Activated CD8-positive, alpha-beta memory T cell treated with anti-CD3 and anti-CD28 coated beads, Interleukin-2, amount 50 U/mL, for 24 hours (primary cell): ENCODE data around the gene RASAL2.
"Not testable (repeated sequence)": the region's sequence is repeated elsewhere in the genome, so short reads cannot be mapped to it uniquely, and the experiment has no call there.

Experiments
- DNase-seq: peaks from one replicate; pipeline ENCODE4 v3.0.0-alpha.2; 2020; ENCODE audit errors: extremely low read depth

Gene RASAL2

DNA sequence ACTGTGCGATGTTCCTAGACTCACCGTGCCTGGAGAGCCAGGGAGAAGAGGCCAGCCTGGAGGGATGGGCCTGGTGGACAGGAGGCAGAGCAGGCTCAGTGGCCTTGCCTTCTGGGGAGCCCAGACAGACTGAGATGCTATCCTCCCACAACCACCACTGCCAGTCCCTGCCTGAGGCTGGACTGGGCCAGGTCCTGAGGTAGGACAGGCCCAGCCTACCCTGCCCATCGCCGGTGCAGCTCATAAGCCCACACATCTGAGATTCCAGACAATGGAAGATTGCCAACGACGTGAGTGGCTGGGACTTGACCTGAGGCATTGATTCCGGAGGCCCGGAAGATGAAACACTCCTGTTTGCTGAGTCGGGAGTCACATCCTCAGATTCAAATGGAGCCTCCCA lies 397.1 kb downstream of the RASAL2 start:
- DNase-seq: no peak

DNA sequence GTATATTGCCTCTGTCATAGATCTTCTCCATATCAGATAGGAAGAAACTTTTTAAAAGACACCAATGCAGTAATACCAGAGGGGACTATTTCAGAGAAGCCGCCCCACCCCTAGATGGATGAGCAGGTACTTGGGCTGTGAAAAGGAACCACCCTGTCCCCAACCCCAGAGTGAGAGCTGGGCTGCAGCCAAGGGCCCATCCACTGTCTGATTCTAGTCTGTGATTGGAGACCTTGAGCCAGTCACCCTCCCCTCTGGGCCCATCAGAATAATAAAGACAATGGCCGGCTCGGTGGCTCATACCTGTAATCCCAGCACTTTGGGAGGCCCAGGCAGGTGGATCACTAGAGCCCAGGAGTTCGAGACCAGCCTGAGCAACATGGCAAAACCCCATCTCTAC lies 397.8 kb downstream of the RASAL2 start:
- DNase-seq: no peak

DNA sequence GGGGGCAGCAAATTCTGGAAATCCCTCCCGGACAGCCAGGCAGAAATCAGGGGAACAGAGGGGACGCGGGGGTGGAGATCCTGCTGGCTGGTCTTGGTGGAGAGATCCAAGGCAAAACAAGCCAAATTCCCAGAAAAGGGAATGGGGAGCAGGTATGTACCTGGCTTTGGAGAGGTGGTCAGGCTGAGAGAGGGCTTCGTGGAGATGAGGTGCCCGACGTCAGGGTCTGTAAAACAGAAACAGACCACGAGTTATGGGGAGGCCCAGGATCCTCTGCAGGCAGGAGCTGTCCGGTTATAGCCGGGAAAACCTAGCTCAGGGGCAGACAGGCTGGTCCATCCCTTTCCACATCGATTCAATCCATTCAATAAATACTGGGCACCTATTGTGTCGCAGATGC lies 398.4 kb downstream of the RASAL2 start:
- no peak for DNase-seq

DNA sequence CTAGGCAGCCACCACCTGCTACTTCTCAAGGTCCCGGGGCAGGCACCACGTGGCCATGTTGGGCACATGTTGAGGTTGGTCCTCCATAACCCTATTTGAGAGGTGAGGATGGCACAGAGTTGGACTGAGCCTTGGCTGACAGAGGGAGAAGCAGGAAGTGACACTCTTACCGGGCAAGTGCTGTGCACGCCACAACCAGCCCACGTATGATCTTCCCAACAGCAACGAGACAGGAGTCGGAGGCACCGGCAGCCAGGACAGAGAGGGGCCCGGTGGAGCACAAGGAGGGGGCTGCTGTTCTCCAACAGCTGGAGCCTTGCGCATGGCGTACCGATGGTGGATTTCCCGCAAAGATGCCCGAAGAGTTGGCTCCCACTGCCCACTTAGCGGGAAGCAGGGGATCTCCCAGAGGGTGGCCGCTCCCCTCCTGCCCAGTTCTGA lies 399.4 kb downstream of the RASAL2 start:
- no peak for DNase-seq

- DNase-seq: no peak
Measured at GRCh38 chr1:178494569-178494971, 400.7 kb downstream of the RASAL2 start.

- DNase-seq: no peak
Measured at GRCh38 chr1:178495158-178495557, 401.3 kb downstream of the RASAL2 start.

- DNase-seq: no peak
Measured at GRCh38 chr1:178495741-178496409, 402.0 kb downstream of the RASAL2 start.

DNA sequence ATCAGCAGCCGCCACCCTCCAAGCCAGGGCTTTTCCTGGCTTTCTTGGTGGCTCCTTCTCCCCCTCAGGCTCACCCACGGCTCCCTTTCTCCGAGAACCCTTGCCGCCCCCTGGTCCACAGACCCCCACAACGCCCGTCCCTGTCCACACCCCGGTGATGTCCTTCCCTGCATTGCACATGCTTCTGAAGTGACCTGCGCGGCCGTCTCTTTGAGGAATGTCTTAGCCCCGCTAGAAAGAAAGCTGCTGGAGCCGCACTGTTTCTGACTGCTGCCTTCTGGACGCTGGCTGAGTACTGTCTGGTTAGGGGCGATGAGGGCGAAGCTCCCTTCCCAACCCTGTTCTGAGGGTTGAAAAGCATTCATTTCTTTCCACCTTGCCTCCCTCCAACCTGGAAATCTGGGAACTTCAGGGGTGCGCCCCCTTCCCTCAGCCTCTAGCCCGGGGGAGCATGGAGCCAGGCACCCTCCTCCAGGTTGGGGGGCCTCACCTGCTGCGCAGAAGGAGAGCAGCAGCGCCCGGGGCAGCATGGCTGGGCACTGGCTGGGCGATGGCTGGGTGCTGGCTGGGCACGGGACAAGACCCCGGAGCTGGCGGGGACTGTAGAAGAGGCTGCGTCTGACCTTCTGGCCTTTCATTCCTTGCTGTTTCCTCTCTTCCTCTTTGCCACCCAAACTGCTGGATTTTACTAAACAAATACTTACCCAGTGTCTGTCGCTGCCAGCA lies 402.7 kb downstream of the RASAL2 start, which contains the start of gene CLEC20A:
Gene CLEC20A, minus strand, starts transcription at position 555 of the 726 bp plus-strand sequence. Its CDS starts 25 bp downstream, at position 530.
- no peak for DNase-seq

GRCh38 chr1:178497903-178498478 lies 404.1 kb downstream of the RASAL2 start:
- DNase-seq: no peak

GRCh38 chr1:178498896-178499675 lies 405.2 kb downstream of the RASAL2 start:
- no peak for DNase-seq

- no peak for DNase-seq
Measured at GRCh38 chr1:178500091-178500770, 406.3 kb downstream of the RASAL2 start.

DNA sequence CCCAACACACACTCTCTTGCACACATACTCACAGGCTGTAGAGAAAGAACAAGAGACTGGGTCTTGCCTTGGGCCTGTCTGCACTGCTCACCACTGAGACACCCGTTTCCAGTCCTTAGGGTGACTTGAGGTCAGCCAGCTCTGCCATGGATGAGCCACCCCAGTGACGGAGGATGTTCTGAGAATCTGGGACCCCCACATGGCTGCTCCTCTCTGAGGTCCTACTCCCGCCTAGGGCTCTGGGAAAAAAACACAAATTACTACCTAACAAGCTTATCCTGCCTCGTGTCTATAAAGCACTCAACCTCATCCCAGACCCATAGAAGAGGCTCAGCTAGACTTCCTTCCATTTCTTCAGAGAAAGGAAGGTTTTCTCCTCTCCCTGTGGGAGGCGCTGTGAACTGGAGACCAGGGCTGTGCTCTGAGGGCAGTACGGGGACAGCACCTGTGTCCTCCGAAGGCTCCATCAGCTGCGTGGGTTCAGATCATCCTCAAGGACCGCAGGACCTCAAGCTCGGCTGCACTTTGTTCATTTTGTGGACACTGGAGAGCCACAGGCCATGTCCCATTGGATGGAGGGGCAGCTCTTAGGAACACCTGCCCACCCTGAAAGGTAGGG lies 407.1 kb downstream of the RASAL2 start:
- DNase-seq: no peak

GRCh38 chr1:178501705-178502329 lies 407.9 kb downstream of the RASAL2 start:
- no peak for DNase-seq

- DNase-seq: no peak
Measured at GRCh38 chr1:178502330-178502714, 408.4 kb downstream of the RASAL2 start.

DNA sequence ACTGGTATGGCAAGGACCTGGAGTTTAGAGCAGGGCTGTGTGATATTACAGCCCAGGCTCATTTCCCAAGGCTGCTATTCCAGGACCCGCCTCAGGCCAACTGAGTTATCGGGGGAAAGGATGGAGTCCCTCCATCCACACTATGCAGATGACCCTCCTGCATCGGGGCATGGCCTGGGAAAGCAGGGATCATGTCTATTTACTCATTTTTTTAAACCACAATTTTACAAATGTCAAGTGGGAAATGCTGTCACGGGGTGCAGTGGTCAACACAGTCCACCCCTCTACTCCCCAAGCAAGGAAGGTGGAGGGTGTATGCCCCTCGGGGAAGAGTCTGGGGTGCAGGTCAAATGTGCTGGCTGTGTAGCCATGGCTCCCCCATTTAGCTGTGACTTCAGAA lies 409.0 kb downstream of the RASAL2 start:
- DNase-seq: no peak

- not testable (repeated sequence) for DNase-seq
Measured at GRCh38 chr1:178503316-178503715, 409.4 kb downstream of the RASAL2 start.

DNA sequence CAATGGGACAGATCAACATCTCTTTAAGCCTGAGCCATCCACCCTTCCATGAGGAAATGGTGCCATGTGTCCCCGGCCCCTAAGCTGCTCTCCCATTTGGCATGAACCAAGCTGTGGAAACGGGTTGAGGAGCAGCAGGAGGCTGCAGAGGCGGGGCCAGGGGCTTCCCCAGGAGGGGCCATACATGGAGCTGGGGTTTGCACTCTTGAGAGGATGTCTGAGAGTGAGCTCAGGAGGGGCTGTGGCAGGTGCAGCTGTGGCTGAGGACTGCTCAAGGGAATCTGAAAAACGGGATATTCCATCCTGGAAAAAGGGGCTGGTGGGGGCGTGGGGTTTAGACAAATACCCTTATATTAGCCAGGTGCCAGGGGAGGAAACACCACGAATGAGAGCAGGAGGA lies 409.9 kb downstream of the RASAL2 start:
- DNase-seq: no peak

- DNase-seq: no peak
Measured at GRCh38 chr1:178504286-178504685, 410.4 kb downstream of the RASAL2 start.

DNA sequence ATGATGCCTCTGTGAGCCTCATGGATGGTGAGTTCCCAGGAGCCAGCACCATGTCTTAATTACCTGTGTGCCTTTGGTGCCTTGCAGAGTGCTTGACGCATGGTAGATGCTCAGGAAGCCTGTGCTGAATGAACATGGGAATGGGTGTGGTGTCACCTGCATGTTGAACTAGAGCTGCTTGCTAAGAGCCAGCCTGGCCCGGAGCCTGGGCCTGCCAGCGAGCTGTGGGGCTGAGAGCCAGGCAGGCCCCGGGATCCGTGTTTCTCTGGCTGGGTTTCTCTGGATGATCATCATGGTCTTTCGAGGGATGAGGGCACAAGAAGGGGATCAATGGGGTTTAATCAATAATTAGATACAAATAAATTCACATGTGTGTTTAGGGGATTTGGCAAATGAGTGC lies 412.3 kb downstream of the RASAL2 start:
- no peak for DNase-seq

DNA sequence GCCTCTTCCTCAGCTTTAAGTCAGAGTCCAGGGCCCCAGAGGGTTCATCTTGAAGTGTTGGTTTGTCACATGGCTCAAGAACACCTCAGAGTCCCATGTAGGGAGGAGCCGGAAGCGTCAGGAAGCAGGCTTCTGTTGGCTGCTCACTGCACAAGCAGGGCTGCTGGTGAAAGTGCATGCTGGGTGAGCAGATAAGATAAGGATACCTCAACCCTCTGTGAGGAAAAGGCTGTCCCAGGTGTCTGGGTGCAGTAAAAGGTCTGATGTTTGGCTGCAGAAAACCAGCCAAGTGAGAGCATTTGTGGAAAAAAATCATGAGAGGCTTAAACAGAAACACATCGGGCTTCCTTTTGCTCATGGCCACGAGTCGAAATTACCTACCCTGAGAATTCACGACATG lies 412.8 kb downstream of the RASAL2 start:
- DNase-seq: no peak
